ENCODE results near the gene MIEF2.
A peak's percentile ranks its signal among the peaks of the same experiment; 100 is the strongest.

Gene MIEF2

DNA sequence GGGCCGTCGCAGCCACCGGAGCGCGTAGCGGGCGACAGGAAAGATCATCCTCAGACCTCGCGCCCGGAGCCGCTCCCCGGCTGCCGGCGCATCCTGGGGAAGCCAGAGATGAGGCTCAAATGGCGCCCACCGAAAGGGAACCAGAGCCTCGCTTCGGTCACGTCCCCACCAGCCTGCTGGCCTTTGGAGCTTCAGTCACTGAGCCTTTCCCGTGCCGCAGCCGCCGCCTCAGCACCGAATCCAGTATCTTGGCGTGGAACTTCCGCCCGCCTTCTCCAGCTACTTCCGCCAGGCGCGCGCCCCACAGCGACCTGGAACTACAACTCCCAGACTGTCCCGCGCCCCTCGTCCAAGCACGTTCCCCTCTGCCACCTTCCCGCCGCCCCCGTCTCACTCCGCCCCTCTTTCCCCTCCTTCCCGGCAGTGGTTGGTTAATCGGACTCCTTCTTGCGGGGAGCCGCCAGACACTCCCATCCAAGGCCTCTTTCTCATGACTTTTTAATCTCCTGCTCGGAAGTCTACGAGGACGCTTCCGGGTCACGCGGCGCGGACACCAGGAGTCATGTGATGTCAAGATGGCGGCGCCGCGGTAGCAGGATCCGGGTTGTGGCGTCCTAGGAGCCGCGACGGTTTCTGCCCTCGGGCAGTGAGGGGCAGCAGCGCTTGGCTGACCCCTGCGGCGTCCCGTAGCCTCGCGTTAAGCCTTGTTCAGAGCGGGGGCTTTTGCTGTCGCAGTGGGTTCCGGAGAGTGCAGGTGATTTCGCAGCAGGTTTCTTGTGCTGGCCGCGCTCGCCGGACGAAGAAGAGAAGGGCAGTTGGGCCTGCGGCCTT lies 54.5 kb downstream of the MIEF2 start, which contains the start of the genes SMCR8 and TOP3A:
SMCR8 (plus strand) TSS at position 563 of the 831 bp plus-strand sequence. CDS start 497 bp downstream, outside the sequence.
TOP3A (minus strand) TSS at position 264 of the 831 bp plus-strand sequence; CDS start at position 48, 216 bp downstream.
- peak; percentile 89 for DNase-seq (ENCODE audit: insufficient read length, low spot score)
- peak; percentile 98 for FAIRE-seq
- peak; percentile 64 for TF ChIP-seq POLR2A (IDR thresholded peaks at IDR 0.05; ENCODE audit: low read depth, low read length)
- TF ChIP-seq POLR2AphosphoS5 (IDR thresholded peaks at IDR 0.05; ENCODE audit: low read depth, low read length) = peak; percentile 59; the same call in 1 of the 2 replicates
- 0 out of 2 replicates have a peak, but pooled peaks have one; percentile 38 for TF ChIP-seq POU2F2 (IDR thresholded peaks at IDR 0.05; ENCODE audit: low read depth, low read length)
- peak; percentile 35 for TF ChIP-seq PAX5 (IDR thresholded peaks at IDR 0.05; ENCODE audit: insufficient read depth, low read length, severe bottlenecking)
- peak; percentile 87 for TF ChIP-seq TAF1 (IDR thresholded peaks at IDR 0.05; ENCODE audit: low read depth, low read length)
- peak; percentile 29; the same call in 1 of the 2 replicates for TF ChIP-seq SPI1 (IDR thresholded peaks at IDR 0.05; ENCODE audit: low read depth, low read length)

DNA sequence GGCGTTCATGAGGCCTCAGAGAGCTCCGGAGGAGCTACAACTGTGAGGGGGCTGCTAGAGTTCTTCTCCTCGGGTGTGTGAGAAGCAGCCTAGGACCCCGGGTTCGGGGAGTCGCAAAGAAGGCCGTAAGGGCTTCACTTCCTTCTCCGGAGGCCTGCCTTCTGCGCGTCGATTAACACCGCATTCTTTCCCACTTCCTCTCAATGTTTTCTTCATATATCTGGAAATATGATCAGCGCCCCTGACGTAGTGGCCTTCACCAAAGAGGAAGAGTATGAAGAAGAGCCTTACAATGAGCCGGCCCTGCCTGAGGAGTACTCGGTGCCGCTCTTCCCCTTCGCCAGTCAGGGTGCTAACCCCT lies 55.1 kb downstream of the MIEF2 start:
- DNase-seq (ENCODE audit: insufficient read length, low spot score) = no peak
- no peak for TF ChIP-seq POLR2A (IDR thresholded peaks at IDR 0.05; ENCODE audit: low read depth, low read length)
- TF ChIP-seq SPI1 (IDR thresholded peaks at IDR 0.05; ENCODE audit: low read depth, low read length) = peak; percentile 80
- no peak for FAIRE-seq

GRCh38 chr17:18315961-18316360 lies 55.5 kb downstream of the MIEF2 start:
- no peak for FAIRE-seq
- no peak for TF ChIP-seq PAX5 (IDR thresholded peaks at IDR 0.05; ENCODE audit: insufficient read depth, low read length, severe bottlenecking)
- no peak for TF ChIP-seq POU2F2 (IDR thresholded peaks at IDR 0.05; ENCODE audit: low read depth, low read length)
- no peak for TF ChIP-seq SPI1 (IDR thresholded peaks at IDR 0.05; ENCODE audit: low read depth, low read length)
- TF ChIP-seq POLR2A (IDR thresholded peaks at IDR 0.05; ENCODE audit: low read depth, low read length) = no peak

More at GRCh38 chr17:18315961-18316360, 55.5 kb downstream of the MIEF2 start:
- DNase-seq (ENCODE audit: insufficient read length, low spot score) = no peak
